Measurements from ENCODE around the gene NSUN6.
A peak's percentile ranks its signal among the peaks of the same experiment; 100 is the strongest.
"Not testable (repeated sequence)": the region's sequence is repeated elsewhere in the genome, so short reads cannot be mapped to it uniquely, and the experiment has no call there.

NSUN6 gene

DNA sequence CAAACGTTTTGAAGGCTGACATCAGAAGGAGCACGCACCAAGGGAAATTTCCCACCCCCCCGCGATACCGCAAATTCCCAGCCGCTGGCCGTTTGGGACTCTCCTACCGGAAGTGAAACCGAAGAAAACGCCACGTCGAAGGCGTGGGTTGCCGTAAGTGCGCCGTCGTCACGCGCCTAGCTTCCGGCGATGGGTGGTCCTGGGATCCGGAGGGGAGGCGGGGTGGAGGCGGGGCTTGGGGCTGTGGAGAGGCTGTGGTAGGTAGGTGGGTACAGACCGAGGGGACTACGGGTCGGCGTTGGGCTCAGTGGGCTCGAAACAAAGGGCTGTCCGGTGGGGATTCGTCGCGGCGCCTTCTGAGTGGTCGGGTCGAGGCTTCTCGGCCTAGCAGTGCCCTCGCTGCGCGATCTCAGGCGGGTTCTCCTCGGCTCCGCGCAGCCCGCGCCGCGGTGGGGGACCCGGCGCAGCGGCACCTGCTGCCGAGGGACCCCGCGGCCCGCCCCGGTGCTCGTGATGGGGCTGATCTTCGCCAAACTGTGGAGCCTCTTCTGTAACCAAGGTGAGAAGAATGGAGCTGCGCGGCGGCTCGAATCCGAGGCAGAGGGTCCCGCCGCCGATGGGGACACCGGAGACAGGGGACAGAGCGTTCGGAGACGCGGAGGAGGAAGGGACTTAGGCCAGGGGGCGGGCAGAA, 7.9 kb upstream of the NSUN6 start, which contains the start of gene ARL5B:
Gene ARL5B (plus strand): TSS at position 307 of the 694 bp plus-strand sequence. CDS start 207 bp downstream, at position 514.
- DNase-seq (ENCODE audit: low spot score), result peak; percentile 96

DNA sequence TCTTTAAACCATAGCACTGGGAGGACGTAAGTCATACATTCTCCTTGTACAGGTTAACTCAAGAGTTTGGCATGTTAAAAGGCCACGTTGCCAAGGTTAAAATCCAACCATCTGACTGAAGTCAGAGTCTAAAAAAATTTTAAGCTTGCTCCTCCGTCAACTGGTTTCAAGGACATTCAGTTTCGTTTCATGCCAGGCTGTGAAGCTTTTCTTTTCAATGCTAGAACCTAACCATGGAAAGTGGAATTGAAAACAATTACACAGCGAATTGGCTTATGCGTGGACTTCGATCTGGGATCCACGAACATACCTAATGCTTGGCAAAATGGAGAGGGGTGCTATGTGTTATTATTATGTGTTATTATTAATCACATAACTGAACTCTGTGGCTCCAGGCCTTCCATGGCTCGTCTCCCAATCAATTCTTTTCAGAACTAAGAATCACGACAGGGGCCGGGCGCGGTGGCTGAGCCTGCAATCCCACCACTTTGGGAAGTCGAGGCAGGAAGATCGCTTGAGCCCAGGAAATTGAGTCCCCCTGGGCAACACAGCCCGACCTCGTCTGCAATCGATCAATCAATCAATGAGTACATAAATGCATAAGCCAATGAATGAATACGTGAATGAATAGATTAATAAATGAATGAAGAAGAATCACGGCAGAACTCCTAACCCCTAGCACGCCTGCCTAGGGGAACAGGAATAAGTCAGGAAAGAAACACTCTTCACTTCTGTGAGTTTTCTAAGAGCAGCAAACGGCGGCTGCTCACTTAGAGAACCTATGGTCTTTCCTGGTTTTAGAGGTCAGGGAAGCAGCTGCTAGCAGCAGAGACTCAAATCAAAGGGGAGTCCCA, 7.1 kb upstream of the NSUN6 start:
- DNase-seq (ENCODE audit: low spot score), result no peak

DNA sequence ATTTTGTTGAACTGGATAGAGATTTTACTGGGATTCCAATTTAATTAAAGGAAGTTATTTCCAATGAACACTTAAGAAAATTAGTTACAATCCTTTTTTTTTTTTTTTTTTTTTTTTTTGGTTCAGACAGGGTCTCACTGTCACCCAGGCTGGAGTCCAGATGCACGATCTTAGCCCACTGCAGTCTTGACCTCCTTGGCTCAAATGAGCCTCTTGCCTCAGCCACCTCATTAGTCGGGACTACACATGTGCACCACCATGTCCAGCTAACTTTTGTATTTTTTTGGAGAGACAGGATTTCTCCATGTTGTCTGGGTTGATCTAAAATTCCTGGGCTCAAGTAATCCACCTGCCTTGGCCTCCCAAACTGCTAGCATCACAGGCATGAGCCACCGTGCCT, 5.3 kb upstream of the NSUN6 start:
- no peak for DNase-seq (ENCODE audit: low spot score)

DNA sequence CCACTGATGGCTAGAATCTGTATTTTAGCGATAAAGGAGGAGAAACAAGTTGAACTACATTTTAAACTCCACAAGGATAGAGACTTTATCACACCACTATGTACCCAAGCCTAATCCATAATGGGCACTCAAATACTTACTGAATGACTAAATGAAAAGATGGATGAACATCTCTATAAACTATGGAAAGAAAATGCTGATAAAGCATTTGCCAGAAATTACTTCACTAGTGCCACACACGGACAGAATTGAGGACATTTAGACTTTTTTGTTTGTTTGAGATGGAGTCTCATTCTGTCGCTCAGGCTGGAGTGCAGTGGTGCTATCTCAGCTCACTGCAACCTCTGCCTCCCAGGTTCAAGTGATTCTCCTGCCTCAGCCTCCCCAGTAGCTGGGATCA, 1.7 kb upstream of the NSUN6 start:
- no peak for DNase-seq (ENCODE audit: low spot score)

DNA sequence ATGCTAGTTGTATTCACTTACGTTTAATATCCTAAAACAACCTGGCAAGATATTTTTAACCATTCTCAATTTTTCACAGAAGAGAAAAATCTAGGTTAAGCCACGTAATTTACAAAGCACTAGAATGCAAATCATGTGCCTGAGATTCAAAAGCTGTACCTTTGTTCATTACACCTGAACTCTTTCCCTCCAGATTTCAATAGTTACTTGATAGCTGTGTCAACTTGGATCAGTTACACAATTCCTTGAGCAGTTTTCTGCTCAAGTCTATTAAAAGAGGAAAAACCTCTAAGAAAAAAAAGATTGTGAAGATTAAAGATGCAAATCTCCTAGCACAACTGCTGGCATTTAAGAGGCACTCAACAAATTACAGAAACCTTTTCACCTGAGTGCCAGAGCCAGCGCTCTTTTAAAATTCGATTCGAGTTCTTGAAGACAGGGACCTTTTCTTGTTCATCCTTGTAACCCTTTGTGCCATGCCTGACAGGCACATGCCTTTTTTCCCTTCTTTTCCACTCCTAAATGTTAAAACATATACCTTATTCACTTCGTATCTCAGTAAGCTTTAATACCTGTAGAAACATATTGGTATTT, 886 bp downstream of the NSUN6 start:
- DNase-seq (ENCODE audit: low spot score), result no peak

DNA sequence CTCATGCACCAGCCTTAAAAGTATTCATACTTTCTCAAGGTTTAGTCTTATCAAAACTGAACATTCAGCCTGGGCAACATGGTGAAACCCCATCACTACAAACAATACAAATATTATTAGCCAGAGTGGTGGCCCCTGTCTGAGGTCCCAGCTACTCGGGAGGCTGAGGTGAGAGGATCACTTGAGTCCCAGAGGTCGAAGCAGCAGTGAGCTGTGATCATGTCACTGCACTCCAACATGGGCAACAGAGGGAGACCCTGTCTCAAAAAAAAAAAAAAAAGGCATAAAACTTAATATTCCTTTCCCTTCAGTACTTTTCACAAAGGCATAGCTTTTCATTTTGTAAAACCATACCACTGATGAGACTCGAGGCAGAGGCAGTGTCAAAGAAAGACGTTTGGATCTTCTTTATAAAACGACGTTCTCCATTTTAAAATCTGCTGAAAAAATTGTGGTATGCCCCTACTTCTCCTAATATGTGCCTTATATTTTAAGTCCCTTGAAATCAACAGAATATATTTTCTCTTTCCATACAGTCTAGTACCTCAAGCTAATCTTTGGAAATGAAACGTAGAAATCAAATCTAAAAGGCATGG, 1.9 kb downstream of the NSUN6 start:
- no peak for DNase-seq (ENCODE audit: low spot score)

DNA sequence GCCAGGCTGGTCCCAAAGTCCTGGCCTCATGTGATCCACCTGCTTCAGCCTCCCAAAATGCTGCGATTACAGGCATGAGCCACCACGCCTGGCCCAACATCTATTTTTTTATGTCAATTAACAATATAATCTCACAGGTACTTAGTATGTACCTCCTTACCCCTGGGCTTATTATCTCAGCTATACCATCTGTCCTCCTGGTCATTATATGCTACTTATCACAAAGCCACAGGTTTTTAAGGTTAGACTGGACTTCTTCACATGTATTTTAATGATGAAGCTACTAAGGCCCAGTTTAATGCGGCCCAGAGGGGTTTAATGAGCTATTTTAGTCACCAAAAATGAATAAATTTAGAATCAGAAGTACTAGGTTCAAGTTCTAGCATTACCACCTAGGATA, 3.4 kb downstream of the NSUN6 start:
- DNase-seq (ENCODE audit: low spot score), result no peak

DNA sequence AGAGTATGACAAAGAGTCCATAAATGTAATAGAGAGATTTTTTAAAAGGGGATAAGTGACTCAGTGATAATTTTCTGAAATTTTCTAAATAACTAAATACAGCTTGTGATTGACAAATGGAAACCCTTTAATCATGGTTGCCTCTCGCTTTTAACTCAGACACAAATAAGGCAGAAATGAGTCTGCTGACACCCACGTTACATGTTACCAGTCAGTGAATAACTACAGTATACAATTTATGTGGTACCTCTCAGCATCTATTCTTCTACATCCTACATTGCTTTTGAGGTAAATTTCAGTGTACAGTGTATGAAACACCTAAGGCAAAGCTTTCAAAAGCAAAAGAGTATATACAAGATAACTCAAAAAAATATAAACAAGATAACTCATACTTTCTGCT, 4.2 kb downstream of the NSUN6 start:
- no peak for DNase-seq (ENCODE audit: low spot score)

DNA sequence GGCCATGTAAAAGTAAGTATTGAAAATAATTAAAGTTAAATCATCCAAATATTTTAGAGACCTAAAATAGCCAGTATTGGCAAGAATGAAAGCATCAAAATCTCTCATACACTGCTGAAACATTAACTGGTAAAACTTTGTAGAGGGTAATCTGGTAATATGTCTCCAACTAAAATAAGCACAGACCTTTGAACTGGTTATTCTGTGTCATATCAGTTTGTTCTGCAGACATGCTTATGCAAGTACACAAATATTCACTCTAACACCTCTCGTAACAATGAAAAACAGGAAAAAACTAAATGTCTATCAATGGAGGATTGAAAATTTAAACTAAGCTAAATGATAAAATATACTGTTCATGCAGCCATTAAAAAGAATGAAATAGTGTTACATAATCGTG, 11.7 kb downstream of the NSUN6 start:
- DNase-seq (ENCODE audit: low spot score), result not testable (repeated sequence)

DNA sequence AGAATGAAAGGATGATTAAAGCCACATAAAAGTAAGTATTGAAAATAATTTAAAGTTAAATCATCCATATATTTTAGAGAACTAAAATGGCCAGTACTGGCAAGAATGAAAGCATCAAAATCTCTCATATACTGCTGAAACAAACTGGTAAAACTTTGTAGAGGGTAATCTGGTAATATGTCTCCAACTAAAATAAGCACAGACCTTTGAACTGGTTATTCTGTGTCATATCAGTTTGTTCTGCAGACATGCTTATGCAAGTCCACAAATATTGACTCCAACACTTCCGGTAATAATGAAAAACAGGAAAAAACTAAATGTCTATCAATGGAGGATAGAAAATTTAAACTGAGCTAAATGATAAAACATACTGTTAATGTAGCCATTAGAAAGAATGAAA, 14.0 kb downstream of the NSUN6 start:
- not testable (repeated sequence) for DNase-seq (ENCODE audit: low spot score)

DNA sequence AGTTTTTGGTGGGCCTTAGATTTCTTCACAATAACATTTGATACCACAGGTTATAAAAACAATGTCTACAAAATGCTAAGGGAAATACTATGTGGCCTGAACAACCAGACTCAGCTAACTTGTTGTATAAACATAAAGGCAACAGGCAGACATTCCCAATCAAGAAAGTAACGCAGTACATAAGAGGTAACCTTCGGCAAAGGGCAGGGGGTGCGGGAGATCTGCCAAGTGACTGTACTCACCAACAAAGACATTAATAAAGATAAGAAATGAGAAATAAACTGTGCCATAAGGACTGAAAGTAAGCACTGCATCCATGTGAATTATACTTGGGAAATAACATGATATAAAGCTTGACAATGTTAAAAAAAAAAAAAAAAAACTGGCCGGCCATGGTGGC, 15.4 kb downstream of the NSUN6 start:
- no peak for DNase-seq (ENCODE audit: low spot score)

DNA sequence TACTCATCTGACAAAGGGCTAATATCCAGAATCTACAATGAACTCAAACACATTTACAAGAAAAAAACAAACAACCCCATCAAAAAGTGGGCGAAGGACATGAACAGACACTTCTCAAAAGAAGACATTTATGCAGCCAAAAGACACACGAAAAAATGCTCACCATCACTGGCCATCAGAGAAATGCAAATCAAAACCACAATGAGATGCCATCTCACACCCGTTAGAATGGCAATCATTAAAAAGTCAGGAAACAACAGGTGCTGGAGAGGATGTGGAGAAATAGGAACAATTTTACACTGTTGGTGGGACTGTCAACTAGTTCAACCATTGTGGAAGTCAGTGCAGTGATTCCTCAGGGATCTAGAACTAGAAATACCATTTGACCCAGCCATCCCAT, 18.9 kb downstream of the NSUN6 start:
- not testable (repeated sequence) for DNase-seq (ENCODE audit: low spot score)

DNA sequence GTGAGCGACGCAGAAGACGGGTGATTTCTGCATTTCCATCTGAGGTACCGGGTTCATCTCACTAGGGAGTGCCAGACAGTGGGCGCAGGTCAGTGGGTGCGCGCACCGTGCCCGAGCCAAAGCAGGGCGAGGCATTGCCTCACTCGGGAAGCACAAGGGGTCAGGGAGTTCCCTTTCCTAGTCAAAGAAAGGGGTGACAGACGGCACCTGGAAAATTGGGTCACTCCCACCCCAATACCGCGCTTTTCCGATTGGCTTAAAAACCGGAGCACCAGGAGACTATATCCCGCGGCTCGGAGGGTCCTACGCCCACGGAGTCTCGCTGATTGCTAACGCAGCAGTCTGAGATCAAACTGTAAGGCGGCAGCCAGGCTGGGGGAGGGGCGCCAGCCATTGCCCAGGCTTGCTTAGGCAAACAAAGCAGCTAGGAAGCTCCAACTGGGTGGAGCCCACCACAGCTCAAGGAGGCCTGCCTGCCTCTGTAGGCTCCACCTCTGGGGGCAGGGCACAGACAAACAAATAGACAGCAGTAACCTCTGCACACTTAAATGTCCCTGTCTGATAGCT, 23.9 kb downstream of the NSUN6 start:
- DNase-seq (ENCODE audit: low spot score), result peak; percentile 42

DNA sequence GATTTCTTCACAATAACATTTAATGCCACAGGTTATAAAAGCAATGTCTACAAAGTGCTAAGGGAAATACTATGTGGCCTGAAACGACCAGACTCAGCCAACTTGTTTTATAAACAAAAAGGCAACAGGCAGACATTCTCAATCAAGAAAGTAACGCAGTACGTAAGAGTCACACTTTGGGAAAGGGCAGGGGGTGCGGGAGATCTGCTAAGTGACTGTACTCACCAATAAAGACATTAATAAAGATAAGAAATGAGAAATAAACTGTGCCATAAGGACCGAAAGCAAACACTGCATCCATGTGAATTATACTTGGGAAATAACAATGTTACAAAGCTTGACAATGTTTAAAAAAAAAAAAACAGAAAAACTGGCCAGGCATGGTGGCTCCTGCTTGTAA, 25.5 kb downstream of the NSUN6 start:
- no peak for DNase-seq (ENCODE audit: low spot score)

DNA sequence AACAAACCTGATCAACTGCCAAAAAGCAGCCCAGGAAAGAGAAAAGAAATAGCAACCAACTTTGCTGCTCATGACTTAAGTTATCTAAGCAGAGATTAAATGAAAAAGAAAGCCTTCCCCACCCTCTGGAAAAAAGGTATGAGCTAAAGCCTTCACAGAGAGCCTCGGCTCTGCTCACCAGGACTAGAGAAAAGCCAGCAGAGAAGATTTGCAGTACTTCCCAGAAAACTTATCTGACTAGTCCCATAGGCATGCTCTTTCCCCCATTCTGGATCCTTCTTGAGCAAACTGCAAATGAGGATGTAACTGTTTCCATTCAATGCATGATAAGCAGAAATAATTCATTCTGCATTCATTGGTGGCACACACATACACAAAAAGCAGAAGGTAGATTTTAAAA, 27.7 kb downstream of the NSUN6 start:
- not testable (repeated sequence) for DNase-seq (ENCODE audit: low spot score)

DNA sequence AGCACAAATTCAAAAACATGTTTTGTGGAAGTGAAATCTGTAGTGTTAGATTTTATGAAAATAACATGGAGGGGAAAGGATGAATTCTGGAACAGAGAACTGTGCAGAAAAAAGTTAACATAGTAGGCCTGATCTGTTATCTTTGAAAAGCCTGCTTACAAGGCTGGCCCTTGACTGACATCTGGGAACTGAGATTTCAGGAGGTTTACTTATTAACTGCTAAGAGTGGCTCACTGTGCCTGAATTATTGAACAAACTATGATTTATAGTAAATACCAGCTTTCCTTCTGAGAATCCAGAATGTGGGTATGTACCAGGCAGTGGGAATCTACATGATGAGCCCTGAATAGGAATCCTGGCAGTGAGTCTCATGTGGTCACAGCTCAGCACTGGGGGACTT, 30.5 kb downstream of the NSUN6 start:
- no peak for DNase-seq (ENCODE audit: low spot score)

DNA sequence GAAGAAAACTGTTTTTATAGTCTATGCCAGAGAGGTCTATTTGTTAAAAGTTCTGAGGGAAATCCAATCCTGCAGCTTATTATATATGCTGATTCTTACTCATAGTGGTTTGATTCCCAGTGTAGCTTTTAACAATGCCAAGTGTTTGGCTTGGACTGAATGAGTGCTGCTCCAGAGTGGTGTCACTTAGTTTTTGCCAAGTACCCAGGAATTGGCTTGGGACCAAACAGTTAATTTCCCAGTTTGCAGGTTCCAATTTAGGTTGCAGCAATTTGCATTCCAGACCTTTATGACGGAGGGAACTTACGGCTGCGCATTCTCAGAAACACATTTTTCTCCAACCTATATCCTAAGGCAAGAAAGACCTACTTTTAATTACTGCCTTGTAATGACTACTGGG, 32.4 kb downstream of the NSUN6 start:
- DNase-seq (ENCODE audit: low spot score), result no peak

DNA sequence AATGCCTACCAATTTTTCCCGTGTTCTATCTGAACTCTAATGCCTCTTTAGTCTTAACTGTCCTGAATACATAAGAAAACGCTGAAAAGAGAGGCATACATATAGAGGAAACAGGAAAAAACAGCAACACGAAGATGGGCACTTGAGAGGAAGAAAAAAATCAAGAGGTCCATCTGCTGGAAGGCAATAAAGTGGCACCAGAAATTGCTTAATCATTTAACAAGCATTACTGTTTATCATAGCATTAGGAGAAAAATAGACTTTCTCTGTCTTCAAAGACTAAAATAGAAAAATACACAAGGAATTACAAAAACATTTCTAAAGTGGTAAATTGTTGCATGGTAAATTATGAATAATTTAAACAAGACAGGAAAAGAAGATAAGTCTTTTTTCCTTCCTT, 35.0 kb downstream of the NSUN6 start:
- no peak for DNase-seq (ENCODE audit: low spot score)

DNA sequence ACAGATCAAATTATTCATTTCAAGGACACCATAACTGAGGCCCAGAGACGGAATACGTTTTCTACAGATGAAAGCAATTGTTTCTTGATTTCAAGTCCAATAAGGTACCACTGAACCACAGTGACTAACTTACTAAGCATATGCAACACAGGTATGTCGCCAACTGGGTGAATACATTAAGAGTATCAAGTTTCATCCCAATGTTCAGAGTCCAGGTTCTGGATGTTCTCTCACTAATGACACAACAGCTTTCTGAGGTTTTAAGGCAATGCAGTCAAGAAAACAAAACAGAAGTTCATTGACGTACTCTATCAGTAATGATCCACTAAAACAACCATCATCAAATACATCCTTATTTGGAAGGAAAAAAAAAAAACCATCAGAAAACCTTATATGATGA, 35.8 kb downstream of the NSUN6 start:
- no peak for DNase-seq (ENCODE audit: low spot score)

DNA sequence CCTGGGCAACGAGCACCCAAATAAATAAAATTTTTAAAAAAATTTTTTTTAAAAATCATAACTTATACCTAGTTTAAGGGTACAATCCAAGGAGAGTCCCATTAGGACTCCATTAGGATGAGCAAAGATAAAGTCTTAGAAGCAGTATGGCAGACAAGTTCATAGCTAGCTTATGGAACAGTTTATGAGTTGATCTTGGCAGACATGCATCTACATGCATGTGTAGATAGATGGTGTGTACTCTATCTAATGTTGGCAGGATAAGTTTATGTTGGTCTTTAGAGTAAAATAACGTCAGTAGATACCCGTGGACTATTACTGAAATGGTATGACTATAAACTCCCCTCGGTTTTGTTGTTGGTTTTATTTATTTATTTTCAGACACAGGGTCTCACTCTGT, 40.2 kb downstream of the NSUN6 start:
- DNase-seq (ENCODE audit: low spot score), result no peak

DNA sequence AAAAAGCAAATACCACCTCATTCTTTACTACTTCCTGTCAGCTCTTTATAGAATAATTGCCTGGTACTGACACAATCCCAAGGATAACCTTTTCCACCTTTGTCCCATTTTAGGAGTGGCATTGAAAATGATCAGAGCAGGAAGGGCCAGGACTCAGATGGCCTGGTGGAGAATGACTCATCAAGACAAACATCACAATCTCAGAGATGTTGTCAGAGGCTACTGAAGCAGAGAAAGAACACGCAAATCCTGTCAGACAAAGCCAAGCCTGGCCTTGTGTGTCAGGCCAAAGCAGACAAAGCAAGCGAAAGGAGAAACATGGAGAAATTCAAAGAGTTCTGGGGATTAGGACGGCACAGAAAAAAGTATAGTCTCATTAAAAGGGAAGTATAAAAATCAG, 40.9 kb downstream of the NSUN6 start:
- DNase-seq (ENCODE audit: low spot score), result no peak

DNA sequence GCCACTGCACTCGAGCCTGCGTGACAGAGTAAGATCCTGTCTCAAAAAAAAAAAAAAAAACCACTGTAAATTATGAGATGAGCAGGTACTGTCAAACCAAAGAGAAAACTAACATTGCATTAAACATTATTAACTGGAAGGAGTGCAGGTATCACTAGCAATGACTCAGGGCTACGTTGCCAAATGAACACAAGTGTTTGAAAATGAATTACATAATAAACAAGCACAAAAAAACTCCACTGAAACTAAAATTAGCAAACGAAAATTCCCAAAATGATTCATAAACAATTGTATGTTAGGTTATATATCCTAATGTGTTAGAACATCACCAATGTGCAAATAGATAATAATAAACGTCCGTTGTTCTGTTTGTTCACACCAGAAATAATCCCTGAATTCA, 42.8 kb downstream of the NSUN6 start:
- no peak for DNase-seq (ENCODE audit: low spot score)
